T-cell (primary cell): Measurements from ENCODE around the gene ZNRF3. TPM values are rescaled to one million over a fixed set of nuclear protein-coding genes. Genes with fewer than 3 reads are reported as not detected.

Source experiments
- ATAC-seq, 4 experiments: fragments of 200-7000 bp in 3 of 4; fragments of 150-1000 bp in 1 of 4; cut with Tn5 transposase; replicated peaks in 1 of 4; 1 replicate in 3 of 4; 2 replicates in 1 of 4; pipeline ENCODE4 v1.10.0; 2021; ENCODE audit warnings: moderate library complexity in 3 of 4, mild to moderate bottlenecking in 2 of 4, moderate number of reproducible peaks in 1 of 4
- CTCF ChIA-PET, 2 donors: fragments of 300-600 bp; sonication (Branson Sonifier 250); formaldehyde crosslinking; loops; one replicate each; lab custom pipeline; 2022; ENCODE audit warnings: antibody characterized with exemption in 2 of 2; lab: Charles Lee
- POLR2A ChIA-PET, 2 donors: fragments of 300-600 bp; sonication (Branson Sonifier 250); formaldehyde crosslinking; loops; one replicate each; lab custom pipeline; 2022; ENCODE audit warnings: antibody characterized with exemption in 2 of 2; lab: Charles Lee
- DNase-seq, 35 experiments: peaks; one replicate each; pipeline versions ENCODE4 v3.0.0 to v3.0.0-alpha.2; 2013 to 2023
- H3K27ac ChIP-seq: one replicate; pipeline ENCODE4 v1.5.1; 2013; ENCODE audit warnings: low read length
- H3K27me3 ChIP-seq, 2 experiments: replicated peaks in 1 of 2; 1 replicate in 1 of 2; 2 replicates in 1 of 2; pipeline versions ENCODE4 v1.6.1 to v1.7.0; 2013; ENCODE audit warnings: low read length in 1 of 2, mixed read lengths in 1 of 2; ENCODE audit not compliant: control insufficient read depth in 2 of 2, insufficient read depth in 2 of 2; ENCODE audit errors: extremely low read depth in 1 of 2
- H3K36me3 ChIP-seq, 2 donors: 1 replicate in 1 of 2; 2 replicates in 1 of 2; pipeline versions ENCODE4 v1.6.1 to v1.7.0; 2013; ENCODE audit warnings: low read length in 1 of 2; ENCODE audit not compliant: control insufficient read depth in 2 of 2, insufficient read depth in 1 of 2; ENCODE audit errors: extremely low read depth in 1 of 2
- H3K4me1 ChIP-seq, 2 experiments: 1 replicate in 1 of 2; 2 replicates in 1 of 2; pipeline versions ENCODE4 v1.6.1 to v1.7.0; 2013; ENCODE audit warnings: low read length in 2 of 2, mixed read lengths in 1 of 2; ENCODE audit not compliant: insufficient read depth in 2 of 2, control insufficient read depth in 1 of 2; ENCODE audit errors: extremely low read depth in 1 of 2
- H3K4me3 ChIP-seq, 2 donors: 1 replicate in 1 of 2; 2 replicates in 1 of 2; pipeline versions ENCODE4 v1.5.1 to v1.7.0; 2013; ENCODE audit warnings: mild to moderate bottlenecking in 2 of 2, low read length in 1 of 2, moderate library complexity in 1 of 2; ENCODE audit not compliant: control insufficient read depth in 1 of 2; ENCODE audit errors: extremely low read depth in 1 of 2
- H3K9me3 ChIP-seq: 2 replicates; pipeline ENCODE4 v1.7.0; 2013
- H3K27ac Mint-ChIP-seq, 2 donors: one replicate each; pipeline ENCODE4 v1.8.0; 2020 to 2021; ENCODE audit warnings: mild to moderate bottlenecking in 2 of 2, mixed read lengths in 2 of 2
- H3K27me3 Mint-ChIP-seq, 2 donors: one replicate each; pipeline ENCODE4 v1.8.0; 2021 to 2022; ENCODE audit warnings: mixed read lengths in 2 of 2
- H3K36me3 Mint-ChIP-seq: one replicate; pipeline ENCODE4 v1.8.0; 2021; ENCODE audit warnings: mixed read lengths
- H3K4me1 Mint-ChIP-seq, 3 donors: one replicate each; pipeline ENCODE4 v1.8.0; 2020 to 2022; ENCODE audit warnings: mixed read lengths in 3 of 3, mild to moderate bottlenecking in 1 of 3
- H3K4me3 Mint-ChIP-seq, 3 donors: one replicate each; pipeline ENCODE4 v1.8.0; 2020 to 2022; ENCODE audit warnings: mild to moderate bottlenecking in 3 of 3, mixed read lengths in 3 of 3, moderate library complexity in 3 of 3
- H3K9me3 Mint-ChIP-seq, 3 donors: one replicate each; pipeline ENCODE4 v1.8.0; 2020 to 2022; ENCODE audit warnings: mixed read lengths in 3 of 3
- WGBS: methylation state at CpG from one replicate; pipeline ENCODE4 v1.1.5; 2013; ENCODE audit warnings: missing lambda C conversion rate; ENCODE audit not compliant: insufficient coverage; 5-methylcytosine and 5-hydroxymethylcytosine counted together
- total RNA-seq, 35 experiments: library from RNA in 6 of 35; stranded (reverse) in 6 of 35; fragments of 120-200 nt in 1 of 35; gene quantifications; one replicate each; pipeline versions ENCODE4 v1.2.1 to v1.2.4 and lab custom pipeline; 2013 to 2026

ZNRF3 gene
- total RNA-seq, 5 donors from 2014 or later (not counting 1 experiment from before 2014, with no cell fraction given) = 0.70 to 2.1 (median 1.1) TPM

- ATAC-seq (no peak), DNase-seq (no peak)
- peaks cover 0 to 3% of the 10 kb centered on the region in 2 experiments for H3K27me3 ChIP-seq
- CTCF ChIA-PET = interaction anchor here in 1 of 2 donors (0.6 kb wide), 1 partner anchor 79 kb away, joined by 3 read pairs; no protein-coding TSS in a partner anchor
- no peaks in the 10 kb centered on the region for H3K36me3 ChIP-seq
- Mint-ChIP-seq H3K9me3 (peaks cover 0 to 5% (median 0%) of the 10 kb centered on the region in 3 donors), H3K36me3 (peaks cover 20% of the 10 kb centered on the region), H3K4me3 (no peak overlapping the region), H3K27ac (no peak overlapping the region), H3K4me1 (no peaks in the 10 kb centered on the region), H3K27me3 (peaks cover 5 to 13% of the 10 kb centered on the region in 2 donors)
- no peak overlapping the region for H3K4me3 ChIP-seq
- H3K9me3 ChIP-seq = no peaks in the 10 kb centered on the region
- no peaks in the 10 kb centered on the region for H3K4me1 ChIP-seq
- WGBS = 100% methylated on average over 2 of the region's 3 CpGs
- POLR2A ChIA-PET = no interaction called here
- no peak overlapping the region for H3K27ac ChIP-seq
Measured at GRCh38 chr22:28986366-28986765, 103.0 kb downstream of the ZNRF3 start.

- Histone ChIP-seq H3K4me1 (no peaks in the 10 kb centered on the region), H3K27me3 (peaks cover 0 to 6% of the 10 kb centered on the region in 2 experiments)
Measured at GRCh38 chr22:28988457-28988856, 105.1 kb downstream of the ZNRF3 start.

GRCh38 chr22:28989035-28989464, 105.7 kb downstream of the ZNRF3 start:
- ATAC-seq (no peak), DNase-seq (no peak)
- POLR2A ChIA-PET = no interaction called here
- no peak overlapping the region for H3K4me3 Mint-ChIP-seq
- peaks cover 0 to 5% (median 0%) of the 10 kb centered on the region in 3 donors for H3K9me3 Mint-ChIP-seq
- H3K27me3 Mint-ChIP-seq = peaks cover 0 to 8% of the 10 kb centered on the region in 2 donors
- H3K4me1 Mint-ChIP-seq = no peaks in the 10 kb centered on the region
- peaks cover 26% of the 10 kb centered on the region for H3K36me3 Mint-ChIP-seq
- CTCF ChIA-PET = no interaction called here
- Histone ChIP-seq H3K27me3 (peaks cover 0 to 6% of the 10 kb centered on the region in 2 experiments), H3K4me1 (no peaks in the 10 kb centered on the region), H3K9me3 (no peaks in the 10 kb centered on the region), H3K27ac (no peak overlapping the region), H3K4me3 (no peak overlapping the region), H3K36me3 (no peaks in the 10 kb centered on the region)
- WGBS = 73% methylated on average over 2 of the region's 5 CpGs
- H3K27ac Mint-ChIP-seq = no peak overlapping the region

More at GRCh38 chr22:28988457-28988856, 105.1 kb downstream of the ZNRF3 start:
- H3K9me3 ChIP-seq = no peaks in the 10 kb centered on the region
- ChIA-PET POLR2A (no interaction called here), CTCF (no interaction called here)
- Mint-ChIP-seq H3K4me1 (no peaks in the 10 kb centered on the region), H3K9me3 (peaks cover 0 to 5% (median 0%) of the 10 kb centered on the region in 3 donors), H3K4me3 (no peak overlapping the region), H3K27ac (no peak overlapping the region), H3K27me3 (peaks cover 2 to 11% of the 10 kb centered on the region in 2 donors), H3K36me3 (peaks cover 24% of the 10 kb centered on the region)
- H3K36me3 ChIP-seq = no peaks in the 10 kb centered on the region
- H3K4me3 ChIP-seq = no peak overlapping the region
- ATAC-seq (no peak), DNase-seq (no peak)
- WGBS = no CpG with 5 or more reads among the region's 4 CpGs
- no peak overlapping the region for H3K27ac ChIP-seq

- peaks cover 0 to 8% of the 10 kb centered on the region in 2 donors for H3K27me3 Mint-ChIP-seq
- no peak overlapping the region for H3K27ac ChIP-seq
- no CpG with 5 or more reads among the region's 7 CpGs for WGBS
- ChIA-PET POLR2A (no interaction called here), CTCF (no interaction called here)
- H3K4me3 Mint-ChIP-seq = no peak overlapping the region
- DNase-seq (no peak), ATAC-seq (no peak)
- no peaks in the 10 kb centered on the region for H3K4me1 Mint-ChIP-seq
- no peaks in the 10 kb centered on the region for H3K4me1 ChIP-seq
- no peaks in the 10 kb centered on the region for H3K36me3 ChIP-seq
- H3K9me3 Mint-ChIP-seq = peaks cover 0 to 5% (median 0%) of the 10 kb centered on the region in 3 donors
- no peak overlapping the region for H3K27ac Mint-ChIP-seq
- peaks cover 0 to 6% of the 10 kb centered on the region in 2 experiments for H3K27me3 ChIP-seq
- no peak overlapping the region for H3K4me3 ChIP-seq
- no peaks in the 10 kb centered on the region for H3K9me3 ChIP-seq
- peaks cover 26% of the 10 kb centered on the region for H3K36me3 Mint-ChIP-seq
Measured at GRCh38 chr22:28989484-28989883, 106.1 kb downstream of the ZNRF3 start.

- no peak overlapping the region for H3K4me3 ChIP-seq
- Mint-ChIP-seq H3K4me3 (no peak overlapping the region), H3K36me3 (peaks cover 26% of the 10 kb centered on the region), H3K27me3 (peaks cover 0 to 11% of the 10 kb centered on the region in 2 donors), H3K9me3 (peaks cover 0 to 5% (median 0%) of the 10 kb centered on the region in 3 donors), H3K27ac (no peak overlapping the region), H3K4me1 (no peaks in the 10 kb centered on the region)
- H3K36me3 ChIP-seq = no peaks in the 10 kb centered on the region
- H3K27ac ChIP-seq = no peak overlapping the region
- ATAC-seq (no peak), DNase-seq (no peak)
- peaks cover 0 to 6% of the 10 kb centered on the region in 2 experiments for H3K27me3 ChIP-seq
- no CpG with 5 or more reads among the region's 4 CpGs for WGBS
- ChIA-PET POLR2A (no interaction called here), CTCF (no interaction called here)
- no peaks in the 10 kb centered on the region for H3K4me1 ChIP-seq
- H3K9me3 ChIP-seq = no peaks in the 10 kb centered on the region
Measured at GRCh38 chr22:28989912-28990311, 106.5 kb downstream of the ZNRF3 start.

GRCh38 chr22:28992565-28993356, 109.4 kb downstream of the ZNRF3 start:
- DNase-seq = no peak
- no peaks in the 10 kb centered on the region for H3K9me3 ChIP-seq
- no peaks in the 10 kb centered on the region for H3K4me1 ChIP-seq
- ATAC-seq = no peak
- CTCF ChIA-PET = no interaction called here
- Mint-ChIP-seq H3K27ac (no peak overlapping the region), H3K36me3 (peaks cover 14% of the 10 kb centered on the region), H3K27me3 (peaks cover 0 to 11% of the 10 kb centered on the region in 2 donors), H3K9me3 (no peaks in the 10 kb centered on the region), H3K4me3 (no peak overlapping the region), H3K4me1 (no peaks in the 10 kb centered on the region)
- no peak overlapping the region for H3K4me3 ChIP-seq
- H3K36me3 ChIP-seq = no peaks in the 10 kb centered on the region
- POLR2A ChIA-PET = no interaction called here
- H3K27me3 ChIP-seq = peaks cover 0 to 3% of the 10 kb centered on the region in 2 experiments
- no peak overlapping the region for H3K27ac ChIP-seq
- WGBS = 83% methylated on average over 3 of the region's 4 CpGs
